Osteoblast (primary cell): Measurements from ENCODE around the gene OR11L1. TPM values are rescaled to one million over a fixed set of nuclear protein-coding genes. Genes with fewer than 3 reads are reported as not detected.

ENCODE experiments used
- DNase-seq: peaks from one replicate; pipeline ENCODE4 v3.0.0; 2011; ENCODE audit warnings: low spot score, mixed read lengths; ENCODE audit not compliant: insufficient read length; ENCODE audit errors: missing footprints
- H2AFZ ChIP-seq: 2 replicates; pipeline ENCODE4 v1.6.0; 2011; ENCODE audit warnings: mild to moderate bottlenecking, low read length
- H3K27ac ChIP-seq: 2 replicates; pipeline ENCODE4 v1.5.1; 2011; ENCODE audit warnings: mild to moderate bottlenecking, low read depth, low read length, moderate library complexity
- H3K27me3 ChIP-seq: 2 replicates; pipeline ENCODE4 v1.6.0; 2012; ENCODE audit warnings: mild to moderate bottlenecking, control low read depth, inconsistent platforms, low read length, moderate library complexity; ENCODE audit not compliant: insufficient read depth
- H3K36me3 ChIP-seq: 2 replicates; pipeline ENCODE4 v1.5.1; 2011; ENCODE audit warnings: mild to moderate bottlenecking, low read length, control low read depth, moderate library complexity; ENCODE audit not compliant: insufficient read depth
- H3K4me1 ChIP-seq: 2 replicates; pipeline ENCODE4 v1.5.1; 2011; ENCODE audit warnings: mild to moderate bottlenecking, low read length, control low read depth, moderate library complexity; ENCODE audit not compliant: insufficient read depth
- H3K4me2 ChIP-seq: 2 replicates; pipeline ENCODE4 v1.6.0; 2011; ENCODE audit warnings: mild to moderate bottlenecking, low read length; ENCODE audit not compliant: insufficient read depth
- H3K4me3 ChIP-seq: fragments of 200-600 bp; sonication (generic); 3 replicates; pipeline ENCODE4 v1.5.1; 2012; ENCODE audit warnings: mild to moderate bottlenecking, low read length, inconsistent platforms; ENCODE audit not compliant: insufficient read depth
- H3K79me2 ChIP-seq: 2 replicates; pipeline ENCODE4 v1.6.0; 2012; ENCODE audit warnings: mild to moderate bottlenecking, low read length, control low read depth, inconsistent platforms; ENCODE audit not compliant: insufficient read depth
- H3K9me3 ChIP-seq: 2 replicates; pipeline ENCODE4 v1.5.1; 2011; ENCODE audit warnings: low read depth, low read length, control low read depth
- H4K20me1 ChIP-seq: 2 replicates; pipeline ENCODE4 v1.6.0; 2012; ENCODE audit warnings: mild to moderate bottlenecking, low read length, control low read depth; ENCODE audit not compliant: insufficient read depth
- CTCF ChIP-seq: IDR thresholded peaks from 2 replicates; pipeline ENCODE4 v1.5.1; 2011; ENCODE audit warnings: mild to moderate bottlenecking, low read depth, low read length, moderate library complexity; ENCODE audit errors: extremely low read depth
- total RNA-seq: library from RNA; depleted of rRNA; stranded (reverse); fragments of >200 nt; gene quantifications from 2 replicates; pipeline ENCODE4 v1.2.3, GENCODE V29; 2012

The OR11L1 gene
- total RNA-seq, 1 donor, result not detected

GRCh38 chr1:247833601-247834000, 8.1 kb downstream of the OR11L1 start:
- no peak for TF ChIP-seq CTCF
- H3K9me3 ChIP-seq, result peaks cover 3% of the 10 kb centered on the region
- H3K4me1 ChIP-seq, result no peaks in the 10 kb centered on the region
- DNase-seq, result no peak
- no peaks in the 10 kb centered on the region for H3K36me3 ChIP-seq
- H3K27ac ChIP-seq, result no peak overlapping the region
- no peaks in the 10 kb centered on the region for H3K79me2 ChIP-seq
- H2AFZ ChIP-seq, result no peak overlapping the region
- H3K4me2 ChIP-seq, result no peak overlapping the region
- H4K20me1 ChIP-seq, result no peaks in the 10 kb centered on the region
- H3K4me3 ChIP-seq, result no peak overlapping the region
- H3K27me3 ChIP-seq, result no peaks in the 10 kb centered on the region

GRCh38 chr1:247829656-247830055, 12.0 kb downstream of the OR11L1 start:
- Histone ChIP-seq H2AFZ (no peak overlapping the region), H3K36me3 (no peaks in the 10 kb centered on the region), H4K20me1 (no peaks in the 10 kb centered on the region), H3K4me1 (no peaks in the 10 kb centered on the region), H3K4me3 (no peak overlapping the region), H3K79me2 (no peaks in the 10 kb centered on the region), H3K9me3 (peaks cover 3% of the 10 kb centered on the region), H3K27ac (no peak overlapping the region), H3K27me3 (no peaks in the 10 kb centered on the region), H3K4me2 (no peak overlapping the region)
- no peak for DNase-seq
- TF ChIP-seq CTCF, result no peak

- no peak for DNase-seq
- H3K4me2 ChIP-seq, result no peak overlapping the region
- no peaks in the 10 kb centered on the region for H3K4me1 ChIP-seq
- no peak overlapping the region for H3K27ac ChIP-seq
- no peaks in the 10 kb centered on the region for H3K36me3 ChIP-seq
- no peak for TF ChIP-seq CTCF
- H3K79me2 ChIP-seq, result no peaks in the 10 kb centered on the region
- no peaks in the 10 kb centered on the region for H3K27me3 ChIP-seq
- no peaks in the 10 kb centered on the region for H3K9me3 ChIP-seq
- H2AFZ ChIP-seq, result no peak overlapping the region
- no peak overlapping the region for H3K4me3 ChIP-seq
- no peaks in the 10 kb centered on the region for H4K20me1 ChIP-seq
Observed at GRCh38 chr1:247825362-247825761, 16.3 kb downstream of the OR11L1 start.

- no peak for DNase-seq
- Histone ChIP-seq H4K20me1 (no peaks in the 10 kb centered on the region), H3K79me2 (no peaks in the 10 kb centered on the region), H3K4me1 (no peaks in the 10 kb centered on the region), H3K27ac (no peak within 1 kb of the TSS), H3K4me3 (no peak within 1 kb of the TSS), H3K36me3 (no peaks in the 10 kb centered on the region), H3K27me3 (no peaks in the 10 kb centered on the region), H2AFZ (no peak within 1 kb of the TSS), H3K9me3 (no peaks in the 10 kb centered on the region), H3K4me2 (no peak within 1 kb of the TSS)
- no peak for TF ChIP-seq CTCF
Observed at GRCh38 chr1:247824023-247824422, 17.7 kb downstream of the OR11L1 start, which contains the start of gene OR14A16. OR14A16 (minus strand) TSS chr1:247824119; CDS start chr1:247815729, 8,390 bp downstream.
